SK-N-SH (cell line): ENCODE measurements around the gene ACSL3.

Experiments
- CHD2 ChIP-seq: fragments of 150-350 bp; IDR thresholded peaks from 2 replicates; pipeline ENCODE4 v1.6.1; 2018; ENCODE audit warnings: low read length; ENCODE audit not compliant: partially characterized antibody
- EP300 ChIP-seq, 2 experiments: IDR thresholded peaks; 2 replicates each; pipeline versions ENCODE4 v1.4.0 to v1.6.1; 2012; ENCODE audit warnings: borderline replicate concordance in 1 of 2, low read depth in 1 of 2, low read length in 1 of 2
- EZH2phosphoT487 ChIP-seq: fragments of 200-600 bp; sonication (generic); IDR thresholded peaks from 2 replicates; pipeline ENCODE4 v1.6.1; 2017; ENCODE audit warnings: low read depth, mixed run types, mild to moderate bottlenecking, antibody characterized with exemption, moderate library complexity, borderline replicate concordance
- NRF1 ChIP-seq: IDR thresholded peaks from 2 replicates; pipeline ENCODE4 v1.6.1; 2012; ENCODE audit warnings: low read depth, mild to moderate bottlenecking, low read length
- PBX3 ChIP-seq: IDR thresholded peaks from 2 replicates; pipeline ENCODE4; 2012
- POLR2AphosphoS5 ChIP-seq: IDR thresholded peaks from 2 replicates; pipeline ENCODE4 v1.6.1; 2012; ENCODE audit warnings: low read depth, low read length
- RCOR1 ChIP-seq: fragments of 150-350 bp; IDR thresholded peaks from 2 replicates; pipeline ENCODE4 v1.6.1; 2017; ENCODE audit warnings: antibody characterized with exemption, low read length
- TCF12 ChIP-seq: IDR thresholded peaks from 2 replicates; pipeline ENCODE4 v1.4.0; 2012
- TF ChIP-seq, protein P1 (sequence below): fragments of 200-600 bp; sonication (generic); IDR thresholded peaks from 2 replicates; pipeline ENCODE4 v1.6.1; 2017; ENCODE audit warnings: antibody characterized with exemption, mild to moderate bottlenecking, moderate library complexity
- TF ChIP-seq, protein P2 (sequence below): fragments of 150-350 bp; IDR thresholded peaks from 2 replicates; pipeline ENCODE4 v1.6.1; 2016; ENCODE audit warnings: mild to moderate bottlenecking, low read depth, low read length

- TF ChIP-seq, protein P1, sequence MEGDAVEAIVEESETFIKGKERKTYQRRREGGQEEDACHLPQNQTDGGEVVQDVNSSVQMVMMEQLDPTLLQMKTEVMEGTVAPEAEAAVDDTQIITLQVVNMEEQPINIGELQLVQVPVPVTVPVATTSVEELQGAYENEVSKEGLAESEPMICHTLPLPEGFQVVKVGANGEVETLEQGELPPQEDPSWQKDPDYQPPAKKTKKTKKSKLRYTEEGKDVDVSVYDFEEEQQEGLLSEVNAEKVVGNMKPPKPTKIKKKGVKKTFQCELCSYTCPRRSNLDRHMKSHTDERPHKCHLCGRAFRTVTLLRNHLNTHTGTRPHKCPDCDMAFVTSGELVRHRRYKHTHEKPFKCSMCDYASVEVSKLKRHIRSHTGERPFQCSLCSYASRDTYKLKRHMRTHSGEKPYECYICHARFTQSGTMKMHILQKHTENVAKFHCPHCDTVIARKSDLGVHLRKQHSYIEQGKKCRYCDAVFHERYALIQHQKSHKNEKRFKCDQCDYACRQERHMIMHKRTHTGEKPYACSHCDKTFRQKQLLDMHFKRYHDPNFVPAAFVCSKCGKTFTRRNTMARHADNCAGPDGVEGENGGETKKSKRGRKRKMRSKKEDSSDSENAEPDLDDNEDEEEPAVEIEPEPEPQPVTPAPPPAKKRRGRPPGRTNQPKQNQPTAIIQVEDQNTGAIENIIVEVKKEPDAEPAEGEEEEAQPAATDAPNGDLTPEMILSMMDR = no peak
- TF ChIP-seq POLR2AphosphoS5 (no peak), TCF12 (peak; percentile 20; the same call in 1 of the 2 replicates), EP300 (IDR thresholded peaks at IDR 0.05; ENCODE audit: borderline replicate concordance in 1 of 2, low read depth in 1 of 2, low read length in 1 of 2) (peak in 1 of 2 experiments; percentile 59; a peak in 1 of 4 replicates), NRF1 (no peak), CHD2 (no peak), RCOR1 (no peak), EZH2phosphoT487 (no peak), PBX3 (peak; percentile 34)
- TF ChIP-seq, protein P2, sequence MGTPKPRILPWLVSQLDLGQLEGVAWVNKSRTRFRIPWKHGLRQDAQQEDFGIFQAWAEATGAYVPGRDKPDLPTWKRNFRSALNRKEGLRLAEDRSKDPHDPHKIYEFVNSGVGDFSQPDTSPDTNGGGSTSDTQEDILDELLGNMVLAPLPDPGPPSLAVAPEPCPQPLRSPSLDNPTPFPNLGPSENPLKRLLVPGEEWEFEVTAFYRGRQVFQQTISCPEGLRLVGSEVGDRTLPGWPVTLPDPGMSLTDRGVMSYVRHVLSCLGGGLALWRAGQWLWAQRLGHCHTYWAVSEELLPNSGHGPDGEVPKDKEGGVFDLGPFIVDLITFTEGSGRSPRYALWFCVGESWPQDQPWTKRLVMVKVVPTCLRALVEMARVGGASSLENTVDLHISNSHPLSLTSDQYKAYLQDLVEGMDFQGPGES = no peak
These were observed 83.0 kb downstream of the ACSL3 start for GRCh38 chr2:222943820-222944219.
